ENCODE results near the gene TAF4.
"Not testable (repeated sequence)": the region's sequence is repeated elsewhere in the genome, so short reads cannot be mapped to it uniquely, and the experiment has no call there.

Gene TAF4

GRCh38 chr20:61979090-61979489 is 86.6 kb downstream of the TAF4 start:
- no peak for DNase-seq (ENCODE audit: low read depth in 2 of 2)

GRCh38 chr20:61978491-61978890 is 87.2 kb downstream of the TAF4 start:
- DNase-seq (ENCODE audit: low read depth in 2 of 2) = no peak

DNA sequence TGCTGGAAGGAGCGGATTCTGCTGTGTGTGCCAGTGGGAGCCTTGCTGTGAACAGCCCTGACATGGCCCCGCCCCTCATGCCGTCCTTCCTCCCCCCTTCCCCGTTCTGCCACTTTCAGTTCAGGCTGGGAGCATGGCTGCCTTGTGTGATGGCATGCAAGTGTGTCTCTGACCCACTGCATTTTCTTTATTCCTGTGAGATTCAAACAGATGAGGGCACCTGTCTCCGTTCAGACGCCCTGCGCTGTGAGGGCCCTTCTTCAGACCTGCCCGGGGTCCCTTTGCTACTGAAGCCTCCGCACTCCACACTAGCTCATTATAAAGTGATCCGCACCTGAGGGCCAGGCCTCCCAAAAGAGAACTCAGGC is 88.3 kb downstream of the TAF4 start:
- no peak for DNase-seq (ENCODE audit: low read depth in 2 of 2)

GRCh38 chr20:61976644-61977418 is 88.8 kb downstream of the TAF4 start:
- DNase-seq (ENCODE audit: low read depth in 2 of 2) = no peak

GRCh38 chr20:61976263-61976643 is 89.4 kb downstream of the TAF4 start:
- no peak for DNase-seq (ENCODE audit: low read depth in 2 of 2)

DNA sequence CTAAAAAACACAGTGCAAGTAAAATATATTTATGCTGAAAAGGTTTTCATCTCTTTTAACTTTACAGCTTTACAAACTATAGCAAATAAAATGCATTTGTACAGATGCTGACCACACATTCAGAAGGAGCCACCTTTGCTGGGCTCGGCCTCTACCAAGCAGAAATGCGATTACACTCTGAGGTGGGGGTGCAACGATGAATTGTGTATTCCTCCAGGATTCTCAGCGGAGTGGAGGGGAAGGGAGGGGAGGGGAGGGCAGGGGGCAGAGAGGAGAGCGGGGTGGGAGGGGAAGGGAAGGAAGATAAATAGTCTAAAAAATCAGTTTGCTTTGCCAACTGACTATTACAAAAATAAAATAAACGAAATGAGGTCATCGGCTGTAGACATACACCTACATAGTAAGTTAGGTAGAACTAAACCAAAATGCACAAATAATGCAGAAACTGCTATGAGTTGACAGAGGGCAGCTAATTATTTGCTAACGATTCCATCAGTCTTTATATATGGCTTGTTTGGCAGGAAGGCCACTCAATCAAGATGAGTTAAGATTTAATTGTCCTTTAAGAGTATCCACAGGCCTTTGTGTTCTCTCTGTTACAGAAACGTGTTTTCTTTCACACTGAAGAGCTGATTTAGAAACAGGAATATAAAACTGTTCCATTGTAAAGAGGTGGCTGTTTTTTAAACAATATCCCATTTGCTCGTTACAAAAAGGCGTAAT is 90.1 kb downstream of the TAF4 start:
- no peak for DNase-seq (ENCODE audit: low read depth in 2 of 2)

GRCh38 chr20:61974357-61974665 is 91.4 kb downstream of the TAF4 start:
- no peak for DNase-seq (ENCODE audit: low read depth in 2 of 2)

GRCh38 chr20:61973515-61974356 is 91.9 kb downstream of the TAF4 start:
- DNase-seq (ENCODE audit: low read depth in 2 of 2) = no peak

- DNase-seq (ENCODE audit: low read depth in 2 of 2) = no peak
These were observed 92.8 kb downstream of the TAF4 start for GRCh38 chr20:61972636-61973508.

DNA sequence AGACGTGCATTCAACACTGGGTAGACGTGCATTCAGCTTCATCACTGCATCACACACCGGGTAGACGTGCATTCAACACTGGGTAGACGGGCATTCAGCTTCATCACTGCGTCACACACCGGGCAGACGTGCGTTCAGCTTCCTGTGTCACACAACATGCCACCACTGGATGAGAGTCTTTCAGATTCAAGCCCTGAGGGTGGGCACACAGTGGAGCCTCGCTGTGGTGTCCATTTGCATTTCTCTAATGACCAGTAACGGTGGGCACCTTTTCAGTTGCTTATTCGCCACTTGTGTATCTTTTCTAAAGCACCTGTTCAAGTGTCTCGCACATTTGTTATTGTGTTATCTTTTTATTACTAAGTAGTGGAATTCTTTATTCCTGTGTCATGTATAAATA is 94.1 kb downstream of the TAF4 start:
- not testable (repeated sequence) for DNase-seq (ENCODE audit: low read depth in 2 of 2)

DNA sequence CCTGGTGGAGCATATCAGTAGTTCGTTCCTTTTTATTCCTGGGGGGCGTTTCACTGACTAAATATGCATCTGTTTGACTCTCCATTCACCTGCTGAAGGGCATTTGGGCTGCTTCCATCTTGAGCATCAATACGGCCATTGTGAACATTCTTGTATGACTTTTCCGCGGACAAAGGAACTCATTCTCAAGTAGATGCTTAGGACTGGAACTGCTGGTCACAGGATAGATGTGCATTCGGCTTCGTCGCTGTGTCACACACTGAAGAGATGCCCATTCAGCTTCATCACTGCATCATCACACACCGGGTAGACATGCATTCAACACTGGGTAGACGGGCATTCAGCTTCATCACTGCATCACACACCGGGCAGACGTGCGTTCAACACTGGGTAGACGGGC is 95.3 kb downstream of the TAF4 start:
- no peak for DNase-seq (ENCODE audit: low read depth in 2 of 2)

DNA sequence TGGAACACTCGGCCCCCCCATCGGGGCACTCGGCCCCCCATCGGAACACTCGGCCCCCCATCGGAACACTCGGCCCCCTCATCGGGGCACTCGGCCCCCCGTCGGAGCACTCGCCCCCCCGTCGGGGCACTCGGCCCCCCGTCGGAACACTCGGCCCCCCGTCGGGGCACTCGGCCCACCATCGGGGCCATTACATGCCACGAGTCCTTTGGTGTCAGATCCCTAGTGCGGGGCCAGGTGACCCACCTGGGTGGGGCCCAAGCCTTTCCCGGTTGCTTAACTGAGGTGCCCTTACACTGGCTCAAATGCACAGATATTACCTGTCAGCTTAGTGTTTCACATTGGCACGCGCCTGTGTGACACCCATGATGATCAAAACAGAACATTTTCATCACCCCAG is 95.9 kb downstream of the TAF4 start:
- no peak for DNase-seq (ENCODE audit: low read depth in 2 of 2)

DNA sequence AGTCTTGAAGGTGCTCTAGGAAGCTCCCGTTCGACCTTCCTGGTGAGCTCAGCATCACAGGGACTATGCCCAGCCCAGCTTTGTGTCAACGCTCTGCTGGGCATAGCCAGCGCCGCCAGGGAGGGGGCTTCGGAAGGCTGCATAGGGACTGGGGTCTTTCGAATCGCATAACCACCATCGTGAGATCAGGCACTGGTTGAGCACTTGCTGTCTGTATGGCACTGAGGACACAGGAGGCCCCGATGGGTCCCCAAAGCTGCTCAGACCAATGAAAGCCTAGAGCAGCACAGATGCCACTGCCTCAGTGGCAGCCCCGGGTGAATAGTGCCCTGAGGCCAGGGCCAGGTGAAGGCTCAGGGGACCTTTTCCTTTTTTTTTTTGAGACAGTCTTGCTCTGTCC is 96.7 kb downstream of the TAF4 start:
- no peak for DNase-seq (ENCODE audit: low read depth in 2 of 2)

DNA sequence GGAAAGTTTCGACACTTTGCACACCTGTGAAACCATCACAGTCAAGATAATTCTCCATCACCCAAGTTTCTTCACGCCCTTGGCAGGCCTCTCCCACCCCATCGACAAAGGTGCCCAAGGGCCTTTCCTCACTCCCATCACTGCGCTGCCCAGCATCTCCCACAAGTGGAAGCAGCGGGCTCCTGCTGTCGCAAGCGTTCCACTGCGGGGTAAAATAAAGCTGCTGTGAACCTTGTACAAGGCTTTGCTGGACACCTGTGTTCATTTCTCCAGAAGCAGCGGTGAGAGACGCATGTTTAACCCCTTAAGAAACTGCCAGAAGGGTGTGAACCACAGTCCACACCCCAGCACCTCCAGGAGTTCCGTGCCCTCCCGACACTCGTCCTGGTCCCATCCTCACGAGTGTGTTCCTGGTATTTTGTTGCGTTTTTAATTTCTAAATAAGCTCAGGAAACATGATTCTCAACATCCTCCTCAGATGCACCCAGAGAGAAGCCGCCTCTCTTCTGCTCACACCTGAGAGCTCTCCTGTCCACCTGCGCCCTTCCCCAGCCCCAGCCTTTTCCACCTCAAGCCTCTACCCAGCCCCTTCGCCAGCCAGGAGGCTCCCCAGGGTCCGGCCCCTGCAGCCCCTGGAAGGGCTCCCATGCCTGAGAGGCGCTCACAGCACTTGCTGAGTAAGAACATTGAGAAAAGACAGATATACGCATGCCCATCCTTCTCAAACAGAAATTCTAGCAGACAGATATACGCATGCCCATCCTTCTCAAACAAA is 97.5 kb downstream of the TAF4 start:
- DNase-seq (ENCODE audit: low read depth in 2 of 2) = no peak

DNA sequence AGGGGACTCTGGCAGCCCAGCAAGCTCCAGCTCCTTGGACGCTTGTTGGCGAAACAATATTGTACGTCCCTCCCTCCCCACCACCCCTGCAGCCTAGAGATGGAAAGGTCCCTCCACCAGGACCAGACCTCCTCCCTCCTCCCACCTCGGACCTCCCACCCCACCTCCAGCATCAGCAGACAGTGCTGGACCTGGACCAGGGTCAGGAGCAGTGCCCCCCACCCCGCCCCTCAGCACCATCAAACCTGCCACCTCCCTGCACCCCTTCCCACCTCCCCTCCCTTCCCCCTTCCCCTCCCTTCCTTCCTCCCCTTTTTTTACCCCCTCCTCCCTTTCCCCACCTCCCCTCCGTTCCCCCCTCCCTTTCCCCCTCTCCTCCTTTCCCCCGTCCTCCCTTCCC is 98.4 kb downstream of the TAF4 start:
- DNase-seq (ENCODE audit: low read depth in 2 of 2) = no peak

DNA sequence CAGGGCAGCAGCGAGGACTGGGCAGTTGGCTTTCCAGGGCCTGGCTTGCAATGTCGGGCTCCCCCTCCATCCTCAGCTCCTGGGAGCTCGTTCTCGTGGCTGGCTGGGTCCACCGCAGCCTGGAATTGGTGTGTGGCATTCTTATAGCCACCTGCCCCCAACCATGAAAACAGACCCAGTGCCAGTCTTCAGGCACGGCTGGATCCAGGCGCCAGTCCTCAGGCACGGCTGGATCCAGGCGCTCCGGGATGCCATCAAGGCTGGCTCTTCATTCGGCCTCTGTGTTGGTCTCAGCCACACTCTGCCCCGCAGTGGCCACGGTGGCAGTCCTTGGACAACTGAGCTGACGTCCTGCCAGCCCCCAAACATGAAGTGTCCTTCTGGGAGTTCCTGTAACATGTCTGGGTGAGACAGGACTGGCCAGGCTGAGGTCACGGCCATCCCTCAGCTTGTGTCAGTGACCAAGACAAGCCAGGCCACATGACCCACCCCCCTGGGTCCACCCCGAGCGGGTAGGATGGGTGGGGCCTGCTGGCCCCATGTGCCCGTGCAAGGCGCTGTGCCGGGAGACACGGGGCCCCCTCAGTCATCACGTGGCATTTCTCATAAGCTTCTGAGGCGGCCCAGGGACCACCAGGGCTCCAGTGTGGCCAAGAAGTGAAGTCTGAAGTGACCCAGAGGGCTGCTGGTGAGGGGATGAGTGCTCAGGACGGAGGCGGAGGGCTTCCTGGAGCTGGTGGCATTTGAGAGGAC is 99.0 kb downstream of the TAF4 start:
- no peak for DNase-seq (ENCODE audit: low read depth in 2 of 2)

- DNase-seq (ENCODE audit: low read depth in 2 of 2) = no peak
These were observed 99.8 kb downstream of the TAF4 start for GRCh38 chr20:61965606-61966491.

- no peak for DNase-seq (ENCODE audit: low read depth in 2 of 2)
These were observed 100.7 kb downstream of the TAF4 start for GRCh38 chr20:61964675-61965605.
